HG03103 (cell line): ENCODE measurements around the gene KPNA5.
A peak's percentile ranks its signal among the peaks of the same experiment; 100 is the strongest.
"Not testable (repeated sequence)": the region's sequence is repeated elsewhere in the genome, so short reads cannot be mapped to it uniquely, and the experiment has no call there.

Experiments
- ATAC-seq: cut with Tn5 transposase; IDR thresholded peaks from one replicate; pipeline ENCODE4 v1.9.1; 2021; ENCODE audit warnings: low read depth; ENCODE audit not compliant: unreplicated experiment

KPNA5 gene

GRCh38 chr6:116695401-116695800 lies 14.4 kb downstream of the KPNA5 start:
- peak; percentile 81 for ATAC-seq

DNA sequence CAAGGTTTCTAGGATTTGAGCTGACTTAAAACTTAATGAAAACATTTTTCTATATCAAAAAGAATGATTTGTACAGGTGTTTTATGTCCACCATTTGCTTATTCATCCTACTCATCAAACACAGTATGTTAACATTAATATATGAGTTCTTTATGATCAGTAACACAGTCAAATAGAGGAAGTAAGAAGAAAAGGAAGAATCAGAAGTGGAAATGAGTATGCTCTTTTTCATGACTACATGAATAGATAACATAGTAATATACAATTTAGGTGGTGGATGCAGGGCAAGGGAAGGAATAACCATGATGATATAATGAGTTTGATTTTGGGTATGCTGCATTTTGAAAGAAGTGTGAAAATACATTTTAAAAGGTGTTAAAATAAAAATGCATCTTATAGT lies 16.5 kb downstream of the KPNA5 start:
- ATAC-seq = peak; percentile 66

DNA sequence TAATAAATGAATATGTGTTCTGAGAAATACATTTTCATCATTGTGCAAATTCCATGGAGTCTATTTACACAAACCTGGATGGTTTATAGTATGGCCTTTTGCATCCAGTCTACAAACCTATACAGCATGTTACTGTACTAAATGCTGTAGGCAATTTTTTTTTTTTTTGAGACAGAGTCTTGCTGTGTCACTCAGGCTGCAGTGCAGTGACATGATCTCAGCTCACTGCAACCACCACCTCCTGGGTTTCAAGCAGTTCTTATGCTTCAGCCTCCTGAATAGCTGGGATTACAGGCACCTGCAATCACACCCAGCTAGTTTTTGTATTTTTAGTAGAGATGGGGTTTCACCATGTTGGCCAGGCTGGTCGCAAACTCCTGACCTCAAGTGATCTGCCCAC lies 22.9 kb downstream of the KPNA5 start:
- ATAC-seq = not testable (repeated sequence)

GRCh38 chr6:116705917-116706316 lies 24.9 kb downstream of the KPNA5 start:
- ATAC-seq = no peak

- ATAC-seq = no peak
These were observed 33.3 kb downstream of the KPNA5 start for GRCh38 chr6:116714296-116714695.

DNA sequence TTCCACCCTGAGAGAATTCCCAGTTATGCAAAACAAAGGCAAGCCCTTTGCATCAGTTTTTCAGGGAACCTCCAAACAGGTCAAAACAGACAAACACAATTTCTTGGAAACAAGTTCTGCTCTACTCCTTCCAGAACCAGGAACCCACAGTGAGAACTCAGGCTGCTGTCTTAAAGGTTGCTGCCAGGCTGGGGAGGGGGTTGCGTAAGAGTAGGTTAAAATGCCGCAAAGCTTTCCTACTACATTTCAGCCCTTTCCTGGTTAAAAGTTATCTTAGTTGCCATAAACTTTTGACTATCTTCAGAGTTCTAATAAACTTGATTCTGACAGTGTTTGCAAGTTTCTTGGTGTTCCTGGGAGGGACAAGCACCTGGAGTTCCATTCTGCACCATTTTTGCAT lies 33.8 kb downstream of the KPNA5 start:
- no peak for ATAC-seq

DNA sequence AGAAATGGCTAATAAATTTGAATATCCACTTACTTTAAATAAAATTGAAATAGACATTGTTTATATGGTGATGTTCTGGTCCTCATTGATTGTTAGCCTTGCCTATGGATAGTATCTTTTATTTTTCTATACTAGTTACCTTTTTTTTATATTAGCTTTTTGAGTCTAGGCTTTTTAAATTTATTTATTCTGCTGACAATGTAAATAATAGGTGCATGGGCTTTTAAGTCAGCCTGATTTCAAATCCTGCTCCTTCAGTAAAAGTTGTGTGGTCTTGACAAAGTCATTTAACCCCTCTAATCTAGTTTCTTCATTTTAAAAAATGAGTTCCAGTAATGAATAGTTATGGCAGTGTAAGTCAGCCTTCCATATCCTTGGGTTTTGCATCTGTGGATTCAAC lies 45.9 kb downstream of the KPNA5 start:
- ATAC-seq = no peak

DNA sequence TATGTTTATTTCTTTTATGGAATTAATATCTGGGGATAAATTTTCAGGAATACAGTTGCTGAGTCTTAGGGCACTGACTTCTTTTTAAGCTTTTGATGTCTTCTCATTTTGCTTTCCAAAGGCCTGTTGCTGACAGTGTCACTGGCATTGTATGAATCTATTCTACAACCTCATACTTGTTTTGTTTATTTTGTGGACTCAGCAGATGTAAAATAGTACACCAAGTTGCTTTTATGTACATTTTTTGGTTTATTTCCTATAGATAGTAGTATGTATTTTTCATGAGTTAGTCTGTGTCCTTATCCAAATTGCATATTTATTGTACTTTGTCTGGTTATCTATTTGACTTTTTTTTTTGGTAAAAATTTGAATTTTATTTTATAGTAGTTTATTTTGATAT lies 49.5 kb downstream of the KPNA5 start:
- ATAC-seq = no peak

DNA sequence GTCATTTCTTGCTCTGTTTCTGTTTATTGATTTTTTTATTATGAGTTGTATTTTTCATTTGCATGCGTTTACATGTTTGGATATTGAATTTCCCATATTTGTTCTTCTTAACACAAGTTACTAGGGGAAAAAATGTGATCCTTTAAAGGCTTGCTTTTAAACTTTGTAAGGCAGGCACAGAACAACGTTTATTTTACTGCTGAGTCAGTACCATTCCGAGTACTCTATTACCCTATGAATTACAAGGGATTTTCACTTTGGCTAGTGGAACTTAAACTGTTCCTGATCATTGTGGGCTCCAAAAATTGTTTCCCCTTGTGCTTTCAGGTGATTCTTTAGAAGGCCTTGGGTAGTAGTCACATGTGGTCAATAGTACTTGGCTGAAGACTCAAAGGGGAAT lies 56.0 kb downstream of the KPNA5 start:
- ATAC-seq = no peak

DNA sequence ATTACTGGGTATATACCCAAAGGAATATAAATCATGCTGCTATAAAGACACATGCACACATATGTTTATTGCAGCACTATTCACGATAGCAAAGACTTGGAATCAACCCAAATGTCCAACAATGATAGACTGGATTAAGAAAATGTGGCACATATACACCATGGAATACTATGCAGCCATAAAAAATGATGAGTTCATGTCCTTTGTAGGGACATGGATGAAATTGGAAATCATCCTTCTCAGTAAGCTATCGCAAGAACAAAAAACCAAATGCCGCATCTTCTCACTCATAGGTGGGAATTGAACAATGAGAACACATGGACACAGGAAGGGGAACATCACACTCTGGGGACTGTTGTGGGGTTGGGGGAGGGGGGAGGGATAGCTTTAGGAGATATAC lies 59.5 kb downstream of the KPNA5 start:
- not testable (repeated sequence) for ATAC-seq

- no peak for ATAC-seq
These were observed 60.6 kb downstream of the KPNA5 start for GRCh38 chr6:116741571-116741970.

- no peak for ATAC-seq
These were observed 64.2 kb downstream of the KPNA5 start for GRCh38 chr6:116745176-116745575.

DNA sequence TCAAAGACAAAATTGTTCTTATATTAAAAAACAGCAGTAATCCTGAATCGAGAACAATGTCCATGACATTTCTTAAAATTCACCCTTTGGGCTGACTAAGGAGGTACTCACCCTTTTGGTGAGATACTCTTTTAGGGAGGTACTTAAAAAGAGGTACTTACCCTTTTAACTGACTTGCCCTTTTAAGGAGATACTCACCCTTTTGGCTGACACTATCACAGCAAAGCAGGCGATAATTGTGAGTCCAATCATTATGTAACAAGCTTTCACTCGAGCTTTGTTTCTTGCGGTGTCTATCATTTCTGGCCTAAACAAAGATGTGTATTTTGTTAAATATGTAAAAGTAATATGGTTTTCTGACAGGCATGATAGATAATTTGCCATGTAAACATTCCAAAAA lies 80.8 kb downstream of the KPNA5 start:
- ATAC-seq = no peak

- no peak for ATAC-seq
These were observed 81.2 kb downstream of the KPNA5 start for GRCh38 chr6:116762235-116762634.

- no peak for ATAC-seq
These were observed 82.0 kb downstream of the KPNA5 start for GRCh38 chr6:116763048-116763447.

DNA sequence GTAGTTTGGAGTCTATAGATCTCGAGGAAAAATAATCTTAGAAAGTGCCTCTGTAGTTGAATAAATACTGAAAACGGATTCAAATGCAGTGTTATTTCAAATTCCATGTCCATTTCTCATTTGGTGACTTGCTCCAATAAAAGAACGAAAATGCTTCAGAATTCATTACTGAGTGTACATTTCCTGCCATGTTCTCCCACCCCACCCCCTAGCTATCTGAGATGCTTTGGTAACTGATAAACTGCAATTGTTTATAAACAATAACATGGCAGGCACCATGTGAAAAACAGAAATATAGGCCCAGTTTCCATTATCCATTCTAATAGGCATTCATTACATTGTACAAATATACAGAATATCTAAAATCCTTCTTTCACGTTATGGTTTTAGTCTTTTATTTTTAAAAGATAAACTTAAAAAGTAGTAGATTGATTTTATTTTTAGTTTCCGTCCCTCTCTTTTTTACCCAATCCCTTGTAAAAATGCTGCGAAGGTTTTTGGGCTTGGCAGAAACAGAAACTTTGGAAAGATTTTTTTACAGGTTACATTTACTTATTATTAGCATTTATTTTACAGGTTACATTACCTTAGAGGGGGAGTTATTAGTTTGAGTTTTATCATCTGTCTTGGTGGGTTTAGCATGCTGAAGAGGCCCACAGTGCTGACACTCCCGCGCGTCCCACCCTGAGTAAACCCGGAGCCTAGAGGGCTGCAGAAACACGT lies 83.1 kb downstream of the KPNA5 start:
- no peak for ATAC-seq

DNA sequence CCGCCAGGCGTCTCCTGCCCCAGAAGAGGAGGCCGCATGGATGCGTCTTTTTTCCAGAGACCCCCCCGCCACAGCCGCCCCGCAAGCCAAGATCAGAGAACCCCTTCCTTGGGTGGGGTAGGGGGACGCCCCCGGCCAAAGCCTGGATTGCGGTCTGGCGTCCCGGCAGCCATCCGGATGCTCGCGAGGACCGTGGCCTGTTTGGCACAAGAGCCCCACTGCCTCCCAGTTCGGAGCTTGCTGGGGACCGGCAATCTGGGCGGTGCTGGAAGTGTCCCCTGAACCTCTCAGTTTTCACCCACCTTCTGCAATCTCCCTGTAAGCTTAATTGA lies 83.6 kb downstream of the KPNA5 start:
- no peak for ATAC-seq

DNA sequence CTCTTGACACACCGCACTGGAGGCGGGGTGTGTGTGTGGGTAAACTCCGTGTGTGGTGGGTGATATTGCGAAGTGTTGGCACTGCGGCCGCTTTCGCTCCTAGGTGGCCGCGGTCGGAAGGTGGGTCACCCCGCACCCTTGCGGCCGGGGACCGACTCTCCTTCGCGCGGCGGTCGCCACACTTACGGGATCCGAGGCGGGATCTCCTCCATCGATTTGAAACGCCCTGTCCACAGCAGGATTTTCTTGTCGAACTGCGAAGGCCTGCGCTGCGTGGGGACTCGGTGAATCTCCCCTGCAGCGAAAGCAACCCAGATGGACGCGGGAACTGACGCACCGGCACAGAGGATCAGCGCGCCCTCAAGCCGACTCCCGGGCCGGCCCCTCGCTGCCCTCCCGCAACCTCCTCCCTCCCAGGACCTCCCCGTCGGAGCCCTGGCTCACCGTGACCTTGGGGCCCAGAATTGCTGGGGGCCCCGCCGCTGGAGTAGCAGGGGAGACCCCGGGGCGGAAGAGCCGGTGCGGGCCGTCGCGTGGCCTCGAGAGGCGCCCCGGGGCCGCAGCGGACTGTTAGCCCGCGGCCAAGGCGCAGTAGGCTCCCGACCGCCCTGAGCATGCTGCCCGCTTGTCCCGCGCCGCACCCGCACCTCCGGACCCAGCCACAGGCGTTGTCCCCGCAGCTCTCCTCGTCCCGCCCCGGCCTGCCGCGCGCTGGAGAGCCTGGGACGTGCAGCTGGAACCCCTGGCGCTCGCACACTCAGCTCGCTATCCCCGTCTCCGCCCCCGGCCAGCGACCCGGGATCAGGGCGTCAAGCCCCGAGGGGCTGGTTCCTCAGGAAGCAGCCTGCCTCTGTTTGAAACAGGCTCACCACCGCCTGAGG lies 84.2 kb downstream of the KPNA5 start, which contains the start of gene FAM162B:
TSS of gene FAM162B (minus strand) at position 759 of the 881 bp plus-strand sequence. CDS start at position 616, 143 bp downstream.
- ATAC-seq = no peak

- no peak for ATAC-seq
These were observed 85.6 kb downstream of the KPNA5 start for GRCh38 chr6:116766506-116767176.

GRCh38 chr6:116767715-116768114 lies 86.7 kb downstream of the KPNA5 start:
- ATAC-seq = no peak

DNA sequence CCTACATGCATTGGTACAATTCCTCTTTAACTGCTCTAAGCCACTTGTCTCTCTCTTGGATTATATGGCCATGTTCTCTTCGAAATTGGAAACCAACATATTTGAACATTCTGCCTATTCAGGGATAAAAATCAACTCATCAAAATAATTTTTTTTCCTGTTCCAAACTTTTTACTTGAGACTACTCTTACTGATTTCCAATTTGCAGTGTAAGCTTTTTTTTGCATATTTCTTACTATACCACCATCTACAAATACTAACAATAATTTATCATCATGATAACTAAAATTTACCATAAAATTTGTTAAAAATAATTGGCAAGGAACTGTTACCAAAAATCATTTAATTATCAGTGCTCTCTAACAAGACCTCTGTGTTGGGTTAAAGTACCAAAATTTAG lies 91.4 kb downstream of the KPNA5 start:
- ATAC-seq = no peak
